ENCODE data around the gene CHRND. TPM values are rescaled to one million over a fixed set of nuclear protein-coding genes. Genes with fewer than 3 reads are reported as not detected.

Gene CHRND
- total and polyA plus RNA-seq, 3 donors from 2014 or later: 0.16 to 0.63 (median 0.56) TPM

- Histone ChIP-seq H3K27ac (no peak overlapping the region), H3K36me3 (ENCODE audit: low read depth, missing control alignments) (no peaks in the 10 kb centered on the region), H3K4me1 (no peaks in the 10 kb centered on the region), H3K27me3 (no peaks in the 10 kb centered on the region), H3K4me3 (no peak overlapping the region), H3K9me3 (no peaks in the 10 kb centered on the region)
- no peak for DNase-seq
- TF ChIP-seq POLR2A (IDR thresholded peaks at IDR 0.05) (no peak), CTCF (IDR thresholded peaks at IDR 0.05) (no peak)
- intact Hi-C loops (cut with DNase I; ENCODE audit: low total_unique reads): no loop called here
- 50 to 53% methylated on average over 7 to 9 of the region's 9 CpGs for WGBS, 2 donors
Measured at GRCh38 chr2:232541961-232542714, 16.2 kb downstream of the CHRND start.

GRCh38 chr2:232542715-232543467 lies 16.9 kb downstream of the CHRND start:
- DNase-seq: no peak

GRCh38 chr2:232543491-232543890 lies 17.5 kb downstream of the CHRND start:
- TF ChIP-seq CTCF (IDR thresholded peaks at IDR 0.05): no peak
- TF ChIP-seq POLR2A (IDR thresholded peaks at IDR 0.05): no peak
- Histone ChIP-seq H3K27me3 (no peaks in the 10 kb centered on the region), H3K9me3 (no peaks in the 10 kb centered on the region), H3K4me3 (no peak overlapping the region), H3K4me1 (no peaks in the 10 kb centered on the region), H3K27ac (no peak overlapping the region), H3K36me3 (ENCODE audit: low read depth, missing control alignments) (no peaks in the 10 kb centered on the region)
- WGBS, 2 donors: 88 to 93% methylated on average over 14 of the region's 14 CpGs
- intact Hi-C loops (cut with DNase I; ENCODE audit: low total_unique reads): no loop called here
- no peak for DNase-seq

More at GRCh38 chr2:232542715-232543467, 16.9 kb downstream of the CHRND start:
- no peaks in the 10 kb centered on the region for H3K4me1 ChIP-seq
- H3K9me3 ChIP-seq: no peaks in the 10 kb centered on the region
- no peak overlapping the region for H3K4me3 ChIP-seq
- TF ChIP-seq POLR2A (IDR thresholded peaks at IDR 0.05) (no peak), CTCF (IDR thresholded peaks at IDR 0.05) (no peak)
- no peak overlapping the region for H3K27ac ChIP-seq
- no peaks in the 10 kb centered on the region for H3K36me3 ChIP-seq (ENCODE audit: low read depth, missing control alignments)
- H3K27me3 ChIP-seq: no peaks in the 10 kb centered on the region
- 85 to 87% methylated on average over 20 of the region's 20 CpGs for WGBS, 2 donors
- intact Hi-C loops (cut with DNase I; ENCODE audit: low total_unique reads): no loop called here

GRCh38 chr2:232543928-232544631 lies 18.1 kb downstream of the CHRND start:
- Histone ChIP-seq H3K27me3 (no peaks in the 10 kb centered on the region), H3K4me3 (no peak overlapping the region), H3K36me3 (ENCODE audit: low read depth, missing control alignments) (no peaks in the 10 kb centered on the region), H3K4me1 (no peaks in the 10 kb centered on the region), H3K27ac (no peak overlapping the region), H3K9me3 (no peaks in the 10 kb centered on the region)
- no peak for DNase-seq
- 91 to 95% methylated on average over 8 to 19 of the region's 19 CpGs for WGBS, 2 donors
- intact Hi-C loops (cut with DNase I; ENCODE audit: low total_unique reads): no loop called here
- TF ChIP-seq CTCF (IDR thresholded peaks at IDR 0.05) (no peak), POLR2A (IDR thresholded peaks at IDR 0.05) (no peak)

Data from testis (tissue), 3 donors.